Loucy (cell line): ENCODE data around the gene ARMC9.

ENCODE experiments used
- H2AFZ ChIP-seq: fragments of 200-600 bp; sonication (generic); 2 replicates; pipeline ENCODE4 v1.6.0; 2016; ENCODE audit warnings: antibody characterized with exemption, mild to moderate bottlenecking, low read length, moderate library complexity
- H3F3A ChIP-seq: fragments of 200-600 bp; 2 replicates; pipeline ENCODE4 v1.6.0; 2016; ENCODE audit warnings: antibody characterized with exemption, low read depth, mild to moderate bottlenecking
- H3K27me3 ChIP-seq: fragments of 200-600 bp; sonication (generic); 2 replicates; pipeline ENCODE4 v1.6.1; 2014; ENCODE audit warnings: low read length, mild to moderate bottlenecking; ENCODE audit not compliant: insufficient read depth, poor library complexity, severe bottlenecking
- H3K36me3 ChIP-seq: fragments of 200-600 bp; sonication (generic); 2 replicates; pipeline ENCODE4 v1.6.1; 2016; ENCODE audit warnings: low read length; ENCODE audit not compliant: insufficient read depth
- H3K4me1 ChIP-seq: fragments of 200-600 bp; sonication (generic); 2 replicates; pipeline ENCODE4 v1.5.1; 2014; ENCODE audit warnings: low read length, mild to moderate bottlenecking; ENCODE audit not compliant: insufficient read depth, poor library complexity, severe bottlenecking
- H3K4me2 ChIP-seq: fragments of 200-600 bp; sonication (generic); 2 replicates; pipeline ENCODE4 v1.6.0; 2014; ENCODE audit warnings: antibody characterized with exemption, low read length, low read depth, mild to moderate bottlenecking; ENCODE audit not compliant: poor library complexity, severe bottlenecking
- H3K4me3 ChIP-seq: fragments of 200-600 bp; sonication (generic); 2 replicates; pipeline ENCODE4 v1.5.1; 2014; ENCODE audit warnings: low read length, mild to moderate bottlenecking, mixed read lengths; ENCODE audit not compliant: poor library complexity, severe bottlenecking
- H3K79me2 ChIP-seq: fragments of 200-600 bp; sonication (generic); 2 replicates; pipeline ENCODE4 v1.6.1; 2014; ENCODE audit warnings: low read length; ENCODE audit not compliant: insufficient read depth
- H3K9ac ChIP-seq: fragments of 200-600 bp; sonication (generic); 2 replicates; pipeline ENCODE4 v1.6.0; 2014; ENCODE audit warnings: mild to moderate bottlenecking, low read depth, low read length, moderate library complexity; ENCODE audit not compliant: poor library complexity, severe bottlenecking
- H3K9me2 ChIP-seq: fragments of 200-600 bp; sonication (generic); replicated peaks from 2 replicates; pipeline ENCODE4 v1.6.1; 2016; ENCODE audit warnings: low read depth, low read length, mixed read lengths
- H3K9me3 ChIP-seq: fragments of 200-600 bp; sonication (generic); 2 replicates; pipeline ENCODE4 v1.6.1; 2014; ENCODE audit warnings: mild to moderate bottlenecking, antibody characterized with exemption, low read length, low read depth; ENCODE audit not compliant: insufficient read depth
- H4K20me1 ChIP-seq: fragments of 200-600 bp; sonication (generic); 2 replicates; pipeline ENCODE4 v1.6.0; 2014; ENCODE audit warnings: antibody characterized with exemption, low read length, mild to moderate bottlenecking; ENCODE audit not compliant: insufficient read depth, poor library complexity, severe bottlenecking
- CTCF ChIP-seq: fragments of 200-600 bp; sonication (generic); conservative IDR thresholded peaks from 2 replicates; pipeline ENCODE4 v1.5.1; 2014; ENCODE audit warnings: mild to moderate bottlenecking, antibody characterized with exemption, low read length
- EZH2phosphoT487 ChIP-seq: fragments of 200-600 bp; IDR thresholded peaks from 2 replicates; pipeline ENCODE4 v1.6.1; 2018; ENCODE audit warnings: antibody characterized with exemption, mild to moderate bottlenecking, moderate library complexity, borderline replicate concordance

ARMC9 gene

GRCh38 chr2:231357048-231357447, 158.6 kb downstream of the ARMC9 start:
- H3K4me2 ChIP-seq, result no peak overlapping the region
- no peak overlapping the region for H3K9ac ChIP-seq
- H3F3A ChIP-seq, result no peaks in the 10 kb centered on the region
- no peaks in the 10 kb centered on the region for H3K9me2 ChIP-seq
- H2AFZ ChIP-seq, result no peak overlapping the region
- H3K4me1 ChIP-seq, result peaks cover 10% of the 10 kb centered on the region
- H3K4me3 ChIP-seq, result no peak overlapping the region
- no peaks in the 10 kb centered on the region for H4K20me1 ChIP-seq
- H3K9me3 ChIP-seq, result no peaks in the 10 kb centered on the region
- no peaks in the 10 kb centered on the region for H3K36me3 ChIP-seq
- no peaks in the 10 kb centered on the region for H3K79me2 ChIP-seq
- no peak for TF ChIP-seq CTCF
- TF ChIP-seq EZH2phosphoT487, result no peak
- H3K27me3 ChIP-seq, result no peaks in the 10 kb centered on the region

- peaks cover 19% of the 10 kb centered on the region for H3K4me1 ChIP-seq
- TF ChIP-seq EZH2phosphoT487, result no peak
- TF ChIP-seq CTCF, result no peak
- no peaks in the 10 kb centered on the region for H3F3A ChIP-seq
- no peak overlapping the region for H3K4me2 ChIP-seq
- no peaks in the 10 kb centered on the region for H3K27me3 ChIP-seq
- H3K9ac ChIP-seq, result no peak overlapping the region
- no peaks in the 10 kb centered on the region for H3K79me2 ChIP-seq
- H3K9me2 ChIP-seq, result no peaks in the 10 kb centered on the region
- no peak overlapping the region for H3K4me3 ChIP-seq
- H4K20me1 ChIP-seq, result no peaks in the 10 kb centered on the region
- H2AFZ ChIP-seq, result no peak overlapping the region
- H3K9me3 ChIP-seq, result no peaks in the 10 kb centered on the region
- H3K36me3 ChIP-seq, result no peaks in the 10 kb centered on the region
These were observed 159.5 kb downstream of the ARMC9 start for GRCh38 chr2:231357931-231358330.

- Histone ChIP-seq H3K36me3 (no peaks in the 10 kb centered on the region), H2AFZ (no peak overlapping the region), H4K20me1 (no peaks in the 10 kb centered on the region), H3F3A (no peaks in the 10 kb centered on the region), H3K27me3 (no peaks in the 10 kb centered on the region), H3K9ac (no peak overlapping the region), H3K4me2 (no peak overlapping the region), H3K79me2 (no peaks in the 10 kb centered on the region), H3K9me3 (no peaks in the 10 kb centered on the region), H3K4me3 (no peak overlapping the region), H3K9me2 (no peaks in the 10 kb centered on the region), H3K4me1 (peaks cover 24% of the 10 kb centered on the region)
- no peak for TF ChIP-seq EZH2phosphoT487
- TF ChIP-seq CTCF, result no peak
These were observed 161.0 kb downstream of the ARMC9 start for GRCh38 chr2:231359441-231359840.
